Panc1 (cell line): Measurements from ENCODE around the gene FHOD1.

Experiments
- POLR2AphosphoS5 ChIP-seq: IDR thresholded peaks from 2 replicates; pipeline ENCODE4 v1.6.1; 2012; ENCODE audit warnings: mild to moderate bottlenecking, low read depth, low read length, moderate library complexity
- SIN3A ChIP-seq: IDR thresholded peaks from 2 replicates; pipeline ENCODE4 v1.6.1; 2012; ENCODE audit warnings: low read depth, mild to moderate bottlenecking, low read length, moderate library complexity, borderline replicate concordance; ENCODE audit not compliant: insufficient read depth
- TF ChIP-seq, protein P1 (sequence below): fragments of 450-650 bp; IDR thresholded peaks from 2 replicates; pipeline ENCODE4 v1.5.1; 2017; ENCODE audit warnings: mild to moderate bottlenecking

DNA sequence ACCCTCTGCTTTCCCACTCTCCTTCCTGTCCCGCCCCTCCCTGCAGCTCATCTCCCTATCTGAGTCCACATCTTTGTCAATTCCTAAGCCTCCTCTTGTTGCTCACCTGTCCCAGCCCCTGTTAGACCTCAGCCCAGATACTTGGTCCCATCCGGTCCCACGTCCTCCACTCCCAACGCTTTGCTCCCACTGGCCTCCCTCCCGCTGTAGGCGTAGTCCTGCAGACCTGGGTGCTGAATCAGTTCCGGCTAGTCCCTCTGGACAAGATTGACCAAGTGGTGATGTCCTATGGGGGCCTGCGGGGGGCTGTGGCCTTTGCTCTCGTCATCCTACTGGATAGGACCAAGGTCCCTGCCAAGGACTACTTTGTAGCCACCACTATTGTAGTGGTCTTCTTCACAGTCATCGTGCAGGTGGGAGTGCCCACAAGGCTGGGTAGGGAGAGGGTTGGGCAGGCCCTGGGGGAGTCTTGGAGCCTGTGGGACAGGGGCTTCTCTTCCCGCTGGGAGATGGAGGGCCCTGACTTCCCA is 9.5 kb upstream of the FHOD1 start:
- TF ChIP-seq, protein P1, sequence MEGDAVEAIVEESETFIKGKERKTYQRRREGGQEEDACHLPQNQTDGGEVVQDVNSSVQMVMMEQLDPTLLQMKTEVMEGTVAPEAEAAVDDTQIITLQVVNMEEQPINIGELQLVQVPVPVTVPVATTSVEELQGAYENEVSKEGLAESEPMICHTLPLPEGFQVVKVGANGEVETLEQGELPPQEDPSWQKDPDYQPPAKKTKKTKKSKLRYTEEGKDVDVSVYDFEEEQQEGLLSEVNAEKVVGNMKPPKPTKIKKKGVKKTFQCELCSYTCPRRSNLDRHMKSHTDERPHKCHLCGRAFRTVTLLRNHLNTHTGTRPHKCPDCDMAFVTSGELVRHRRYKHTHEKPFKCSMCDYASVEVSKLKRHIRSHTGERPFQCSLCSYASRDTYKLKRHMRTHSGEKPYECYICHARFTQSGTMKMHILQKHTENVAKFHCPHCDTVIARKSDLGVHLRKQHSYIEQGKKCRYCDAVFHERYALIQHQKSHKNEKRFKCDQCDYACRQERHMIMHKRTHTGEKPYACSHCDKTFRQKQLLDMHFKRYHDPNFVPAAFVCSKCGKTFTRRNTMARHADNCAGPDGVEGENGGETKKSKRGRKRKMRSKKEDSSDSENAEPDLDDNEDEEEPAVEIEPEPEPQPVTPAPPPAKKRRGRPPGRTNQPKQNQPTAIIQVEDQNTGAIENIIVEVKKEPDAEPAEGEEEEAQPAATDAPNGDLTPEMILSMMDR: no peak
- TF ChIP-seq SIN3A: no peak
- no peak for TF ChIP-seq POLR2AphosphoS5
